ENCODE measurements around the gene COL8A1.

GRCh38 chr3:99755831-99756230 is 117.4 kb downstream of the COL8A1 start:
- TF ChIP-seq EZH2phosphoT487 (IDR thresholded peaks at IDR 0.05; ENCODE audit: low read depth, severe bottlenecking, unreplicated experiment) = no peak
- TF ChIP-seq CTCF (IDR thresholded peaks at IDR 0.05; ENCODE audit: poor library complexity) = no peak
- TF ChIP-seq EZH2 (IDR thresholded peaks at IDR 0.05; ENCODE audit: borderline replicate concordance) = no peak
